ENCODE data around the gene CREB3L1. TPM values are rescaled to one million over a fixed set of nuclear protein-coding genes. Genes with fewer than 3 reads are reported as not detected.

CREB3L1 gene
- total and polyA plus RNA-seq, 2 of the 13 experiments (the other 11 are each of a cell fraction or from before 2014, with no cell fraction given), result not detected

DNA sequence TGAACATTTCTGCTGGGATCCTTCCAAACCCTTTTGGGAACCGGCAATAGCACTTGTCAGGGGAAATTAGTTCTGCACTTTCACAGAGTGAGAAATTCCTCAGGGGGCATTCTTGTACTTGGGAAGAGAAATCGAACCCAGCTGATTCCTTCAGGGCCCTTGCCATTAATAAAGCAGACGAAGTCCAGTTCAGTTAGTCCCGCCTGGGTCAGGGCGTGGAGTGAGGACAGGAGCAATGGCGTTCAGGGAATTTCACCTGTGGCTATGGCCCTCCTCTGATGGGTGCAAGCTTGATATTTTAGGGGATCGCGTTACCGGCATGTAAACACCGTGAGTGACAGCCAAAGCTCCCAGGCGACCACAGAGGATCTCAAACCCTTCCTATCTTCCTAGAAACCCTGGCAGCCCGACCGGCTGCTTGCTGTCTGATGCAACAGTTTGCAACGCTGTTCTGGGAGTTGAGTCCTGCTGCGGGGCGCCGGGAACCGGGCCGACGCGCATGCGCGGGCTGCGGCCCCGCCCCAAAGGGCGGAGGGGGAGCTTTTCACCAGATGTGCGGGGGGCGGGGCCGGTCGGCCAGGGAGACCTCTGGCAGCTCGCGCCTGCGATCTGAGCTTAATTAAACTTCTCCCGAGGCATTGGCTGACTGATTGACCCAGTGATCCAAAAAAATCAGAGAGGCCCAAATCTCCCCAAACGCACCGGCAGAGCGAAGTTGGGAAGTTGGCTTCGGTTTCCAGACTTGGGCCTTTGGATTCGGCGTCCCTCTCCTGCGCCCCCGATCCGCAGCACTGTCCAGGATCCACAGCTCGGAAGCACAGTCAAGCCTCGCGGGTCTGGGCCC lies 34.3 kb upstream of the CREB3L1 start (continued):
- 0 out of 2 replicates have a peak, but pooled peaks have one; percentile 16 for TF ChIP-seq BHLHE40 (IDR thresholded peaks at IDR 0.05; ENCODE audit: low read length)
- TF ChIP-seq, protein P1, sequence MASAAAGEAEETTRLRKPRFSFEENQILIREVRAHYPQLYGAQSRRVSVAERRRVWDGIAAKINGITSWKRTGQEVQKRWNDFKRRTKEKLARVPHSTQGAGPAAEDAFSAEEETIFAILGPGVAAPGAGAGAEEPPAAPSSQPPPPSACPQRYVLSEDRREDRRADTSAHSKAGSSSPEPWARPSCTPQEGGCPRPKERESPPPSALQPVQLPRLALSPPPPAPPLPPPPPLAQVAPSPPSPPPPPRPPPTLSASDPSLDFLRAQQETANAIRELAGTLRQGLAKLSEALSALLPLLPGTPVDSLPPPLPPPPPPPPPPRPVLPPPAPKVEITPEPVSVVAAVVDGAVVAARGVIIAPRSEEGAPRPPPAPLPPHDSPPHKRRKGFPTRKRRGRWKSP (CRISPR knock-in tag; IDR thresholded peaks at IDR 0.05), result no peak; the same call in 1 of the 2 replicates
- 0 out of 2 replicates have a peak, but pooled peaks have one; percentile 71 for TF ChIP-seq SNAI1 (CRISPR knock-in tag; IDR thresholded peaks at IDR 0.05; ENCODE audit: borderline replicate concordance)
- TF ChIP-seq NRL (CRISPR knock-in tag; IDR thresholded peaks at IDR 0.05; ENCODE audit: borderline replicate concordance), result peak; percentile 80; the same call in 1 of the 2 replicates
- TF ChIP-seq, protein P2, sequence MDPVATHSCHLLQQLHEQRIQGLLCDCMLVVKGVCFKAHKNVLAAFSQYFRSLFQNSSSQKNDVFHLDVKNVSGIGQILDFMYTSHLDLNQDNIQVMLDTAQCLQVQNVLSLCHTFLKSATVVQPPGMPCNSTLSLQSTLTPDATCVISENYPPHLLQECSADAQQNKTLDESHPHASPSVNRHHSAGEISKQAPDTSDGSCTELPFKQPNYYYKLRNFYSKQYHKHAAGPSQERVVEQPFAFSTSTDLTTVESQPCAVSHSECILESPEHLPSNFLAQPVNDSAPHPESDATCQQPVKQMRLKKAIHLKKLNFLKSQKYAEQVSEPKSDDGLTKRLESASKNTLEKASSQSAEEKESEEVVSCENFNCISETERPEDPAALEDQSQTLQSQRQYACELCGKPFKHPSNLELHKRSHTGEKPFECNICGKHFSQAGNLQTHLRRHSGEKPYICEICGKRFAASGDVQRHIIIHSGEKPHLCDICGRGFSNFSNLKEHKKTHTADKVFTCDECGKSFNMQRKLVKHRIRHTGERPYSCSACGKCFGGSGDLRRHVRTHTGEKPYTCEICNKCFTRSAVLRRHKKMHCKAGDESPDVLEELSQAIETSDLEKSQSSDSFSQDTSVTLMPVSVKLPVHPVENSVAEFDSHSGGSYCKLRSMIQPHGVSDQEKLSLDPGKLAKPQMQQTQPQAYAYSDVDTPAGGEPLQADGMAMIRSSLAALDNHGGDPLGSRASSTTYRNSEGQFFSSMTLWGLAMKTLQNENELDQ (CRISPR knock-in tag; IDR thresholded peaks at IDR 0.05; ENCODE audit: borderline replicate concordance), result no peak
- TF ChIP-seq SMAD9 (CRISPR knock-in tag; IDR thresholded peaks at IDR 0.05), result 0 out of 2 replicates have a peak, but pooled peaks have one; percentile 55
- TF ChIP-seq, protein P3, sequence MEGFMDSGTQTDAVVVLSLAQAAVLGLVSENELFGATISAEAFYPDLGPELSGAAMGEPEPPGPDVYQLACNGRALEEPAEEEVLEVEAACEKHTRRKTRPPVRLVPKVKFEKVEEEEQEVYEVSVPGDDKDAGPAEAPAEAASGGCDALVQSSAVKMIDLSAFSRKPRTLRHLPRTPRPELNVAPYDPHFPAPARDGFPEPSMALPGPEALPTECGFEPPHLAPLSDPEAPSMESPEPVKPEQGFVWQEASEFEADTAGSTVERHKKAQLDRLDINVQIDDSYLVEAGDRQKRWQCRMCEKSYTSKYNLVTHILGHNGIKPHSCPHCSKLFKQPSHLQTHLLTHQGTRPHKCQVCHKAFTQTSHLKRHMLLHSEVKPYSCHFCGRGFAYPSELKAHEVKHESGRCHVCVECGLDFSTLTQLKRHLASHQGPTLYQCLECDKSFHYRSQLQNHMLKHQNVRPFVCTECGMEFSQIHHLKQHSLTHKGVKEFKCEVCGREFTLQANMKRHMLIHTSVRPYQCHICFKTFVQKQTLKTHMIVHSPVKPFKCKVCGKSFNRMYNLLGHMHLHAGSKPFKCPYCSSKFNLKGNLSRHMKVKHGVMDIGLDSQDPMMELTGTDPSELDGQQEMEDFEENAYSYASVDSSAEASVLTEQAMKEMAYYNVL (CRISPR knock-in tag; IDR thresholded peaks at IDR 0.05; ENCODE audit: borderline replicate concordance), result no peak
- TF ChIP-seq ZNF224 (CRISPR knock-in tag; IDR thresholded peaks at IDR 0.05), result peak; percentile 71; the same call in 1 of the 2 replicates
- no peak for TF ChIP-seq ELF3 (CRISPR knock-in tag; IDR thresholded peaks at IDR 0.05)
- 0 out of 2 replicates have a peak, but pooled peaks have one; percentile 43 for TF ChIP-seq CAMTA2 (CRISPR knock-in tag; IDR thresholded peaks at IDR 0.05; ENCODE audit: borderline replicate concordance)
- TF ChIP-seq ZNF598 (CRISPR knock-in tag; IDR thresholded peaks at IDR 0.05; ENCODE audit: borderline replicate concordance), result 0 out of 2 replicates have a peak, but pooled peaks have one; percentile 37
- TF ChIP-seq, protein P4, sequence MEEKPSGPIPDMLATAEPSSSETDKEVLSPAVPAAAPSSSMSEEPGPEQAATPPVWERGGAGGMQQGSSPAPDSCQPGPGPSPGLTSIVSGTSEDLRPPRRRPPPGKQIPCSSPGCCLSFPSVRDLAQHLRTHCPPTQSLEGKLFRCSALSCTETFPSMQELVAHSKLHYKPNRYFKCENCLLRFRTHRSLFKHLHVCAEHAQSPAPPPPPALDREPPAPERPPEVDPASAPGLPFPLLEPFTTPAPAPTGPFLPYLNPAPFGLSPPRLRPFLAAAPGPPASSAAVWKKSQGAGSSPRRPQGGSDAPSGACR (CRISPR knock-in tag; IDR thresholded peaks at IDR 0.05), result no peak
- TF ChIP-seq STAT5B (CRISPR knock-in tag; IDR thresholded peaks at IDR 0.05), result no peak
- no peak for TF ChIP-seq ATAD3A (CRISPR knock-in tag; IDR thresholded peaks at IDR 0.05)
- TF ChIP-seq ZNF564 (CRISPR knock-in tag; IDR thresholded peaks at IDR 0.05), result peak; percentile 33; the same call in 1 of the 2 replicates
- peak; percentile 27; the same call in 1 of the 2 replicates for TF ChIP-seq ZNF839 (CRISPR knock-in tag; IDR thresholded peaks at IDR 0.05; ENCODE audit: borderline replicate concordance)
- no peak for TF ChIP-seq JUNB (CRISPR knock-in tag; IDR thresholded peaks at IDR 0.05; ENCODE audit: borderline replicate concordance)
- TF ChIP-seq GFI1 (CRISPR knock-in tag; IDR thresholded peaks at IDR 0.05; ENCODE audit: borderline replicate concordance), result no peak; the same call in 1 of the 2 replicates
- TF ChIP-seq ZNF24 (IDR thresholded peaks at IDR 0.05), result no peak
- TF ChIP-seq ZSCAN30 (CRISPR knock-in tag; IDR thresholded peaks at IDR 0.05), result no peak
- TF ChIP-seq, protein P5, sequence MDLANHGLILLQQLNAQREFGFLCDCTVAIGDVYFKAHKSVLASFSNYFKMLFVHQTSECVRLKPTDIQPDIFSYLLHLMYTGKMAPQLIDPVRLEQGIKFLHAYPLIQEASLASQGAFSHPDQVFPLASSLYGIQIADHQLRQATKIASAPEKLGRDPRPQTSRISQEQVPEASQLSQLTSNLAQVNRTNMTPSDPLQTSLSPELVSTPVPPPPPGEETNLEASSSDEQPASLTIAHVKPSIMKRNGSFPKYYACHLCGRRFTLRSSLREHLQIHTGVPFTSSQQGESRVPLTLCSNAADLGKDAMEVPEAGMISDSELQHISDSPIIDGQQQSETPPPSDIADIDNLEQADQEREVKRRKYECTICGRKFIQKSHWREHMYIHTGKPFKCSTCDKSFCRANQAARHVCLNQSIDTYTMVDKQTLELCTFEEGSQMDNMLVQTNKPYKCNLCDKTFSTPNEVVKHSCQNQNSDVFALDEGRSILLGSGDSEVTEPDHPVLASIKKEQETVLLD (CRISPR knock-in tag; IDR thresholded peaks at IDR 0.05; ENCODE audit: low read depth), result no peak
